ENCODE results near the gene LILRA2. TPM values are rescaled to one million over a fixed set of nuclear protein-coding genes. Genes with fewer than 3 reads are reported as not detected.
A peak's percentile ranks its signal among the peaks of the same experiment; 100 is the strongest.

The LILRA2 gene
- total RNA-seq, 5 donors from 2014 or later (not counting 1 experiment from before 2014, with no cell fraction given), result 0.16 to 0.47 (median 0.37) TPM; not detected in 1

GRCh38 chr19:54551293-54551692 is 22.3 kb upstream of the LILRA2 start:
- H3K9me3 ChIP-seq, result no peaks in the 10 kb centered on the region
- H3K27me3 ChIP-seq (replicated peaks in 1 of 2; ENCODE audit: control insufficient read depth in 2 of 2, extremely low read depth in 1 of 2, insufficient read depth in 2 of 2, low read length in 1 of 2), result peaks cover 2 to 38% of the 10 kb centered on the region in 2 experiments
- H3K27ac ChIP-seq (ENCODE audit: low read length), result no peak overlapping the region
- no peaks in the 10 kb centered on the region for H3K36me3 ChIP-seq (ENCODE audit: control insufficient read depth in 2 of 2, extremely low read depth in 1 of 2, insufficient read depth in 1 of 2, low read length in 1 of 2)
- POLR2A ChIA-PET, result no interaction called here
- 40% methylated on average over 1 of the region's 6 CpGs for WGBS (ENCODE audit: insufficient coverage)
- no peaks in the 10 kb centered on the region for H3K36me3 Mint-ChIP-seq
- CTCF ChIA-PET, result no interaction called here
- H3K9me3 Mint-ChIP-seq, result peaks cover 0 to 5% (median 0%) of the 10 kb centered on the region in 3 donors
- DNase-seq (peak in 25 of 35 experiments; percentile 8 to 71 (median 35)), ATAC-seq (replicated peaks in 1 of 4) (peak in 2 of 4 experiments; percentile 52)
- H3K4me1 ChIP-seq (ENCODE audit: control insufficient read depth in 1 of 2, extremely low read depth in 1 of 2, insufficient read depth in 2 of 2, low read length in 2 of 2), result peaks cover 0 to 19% of the 10 kb centered on the region in 2 experiments
- H3K4me3 Mint-ChIP-seq, result no peak overlapping the region
- peaks cover 0 to 7% (median 3%) of the 10 kb centered on the region in 3 donors for H3K4me1 Mint-ChIP-seq
- H3K4me3 ChIP-seq (ENCODE audit: control insufficient read depth in 1 of 2, extremely low read depth in 1 of 2, low read length in 1 of 2), result no peak overlapping the region
- peaks cover 14 to 23% of the 10 kb centered on the region in 2 donors for H3K27me3 Mint-ChIP-seq
- H3K27ac Mint-ChIP-seq, result no peak overlapping the region

- Histone ChIP-seq H3K4me3 (ENCODE audit: control insufficient read depth in 1 of 2, extremely low read depth in 1 of 2, low read length in 1 of 2) (no peak overlapping the region), H3K27ac (ENCODE audit: low read length) (no peak overlapping the region)
- CTCF ChIA-PET, result no interaction called here
These were observed 21.4 kb upstream of the LILRA2 start for GRCh38 chr19:54551950-54552912.

GRCh38 chr19:54552913-54553310 is 20.7 kb upstream of the LILRA2 start:
- ChIA-PET POLR2A (interaction anchor here in 1 of 2 donors (0.7 kb wide), 1 partner anchor 1689 kb away, joined by 3 read pairs; no protein-coding TSS in a partner anchor), CTCF (no interaction called here)
- Histone ChIP-seq H3K4me1 (ENCODE audit: control insufficient read depth in 1 of 2, extremely low read depth in 1 of 2, insufficient read depth in 2 of 2, low read length in 2 of 2) (peaks cover 0 to 19% of the 10 kb centered on the region in 2 experiments), H3K36me3 (ENCODE audit: control insufficient read depth in 2 of 2, extremely low read depth in 1 of 2, insufficient read depth in 1 of 2, low read length in 1 of 2) (no peaks in the 10 kb centered on the region), H3K9me3 (no peaks in the 10 kb centered on the region), H3K4me3 (ENCODE audit: control insufficient read depth in 1 of 2, extremely low read depth in 1 of 2, low read length in 1 of 2) (no peak overlapping the region), H3K27me3 (replicated peaks in 1 of 2; ENCODE audit: control insufficient read depth in 2 of 2, extremely low read depth in 1 of 2, insufficient read depth in 2 of 2, low read length in 1 of 2) (peaks cover 2 to 38% of the 10 kb centered on the region in 2 experiments), H3K27ac (ENCODE audit: low read length) (no peak overlapping the region)
- ATAC-seq (replicated peaks in 1 of 4) (no peak), DNase-seq (no peak)
- peaks cover 0 to 7% (median 3%) of the 10 kb centered on the region in 3 donors for H3K4me1 Mint-ChIP-seq
- H3K36me3 Mint-ChIP-seq, result no peaks in the 10 kb centered on the region
- H3K9me3 Mint-ChIP-seq, result peaks cover 0 to 5% (median 0%) of the 10 kb centered on the region in 3 donors
- no peak overlapping the region for H3K27ac Mint-ChIP-seq
- no peak overlapping the region for H3K4me3 Mint-ChIP-seq
- WGBS (ENCODE audit: insufficient coverage), result 96% methylated on average over 15 of the region's 15 CpGs
- H3K27me3 Mint-ChIP-seq, result peaks cover 14 to 23% of the 10 kb centered on the region in 2 donors

More at GRCh38 chr19:54551950-54552912, 21.4 kb upstream of the LILRA2 start:
- peaks cover 14 to 23% of the 10 kb centered on the region in 2 donors for H3K27me3 Mint-ChIP-seq
- POLR2A ChIA-PET, result no interaction called here
- ATAC-seq (replicated peaks in 1 of 4) (no peak), DNase-seq (no peak)
- no peaks in the 10 kb centered on the region for H3K9me3 ChIP-seq
- 74% methylated on average over 18 of the region's 22 CpGs for WGBS (ENCODE audit: insufficient coverage)
- no peak overlapping the region for H3K4me3 Mint-ChIP-seq
- no peaks in the 10 kb centered on the region for H3K36me3 ChIP-seq (ENCODE audit: control insufficient read depth in 2 of 2, extremely low read depth in 1 of 2, insufficient read depth in 1 of 2, low read length in 1 of 2)
- H3K4me1 ChIP-seq (ENCODE audit: control insufficient read depth in 1 of 2, extremely low read depth in 1 of 2, insufficient read depth in 2 of 2, low read length in 2 of 2), result peaks cover 0 to 19% of the 10 kb centered on the region in 2 experiments
- H3K36me3 Mint-ChIP-seq, result no peaks in the 10 kb centered on the region
- peaks cover 2 to 38% of the 10 kb centered on the region in 2 experiments for H3K27me3 ChIP-seq (replicated peaks in 1 of 2; ENCODE audit: control insufficient read depth in 2 of 2, extremely low read depth in 1 of 2, insufficient read depth in 2 of 2, low read length in 1 of 2)
- H3K4me1 Mint-ChIP-seq, result peaks cover 0 to 7% (median 3%) of the 10 kb centered on the region in 3 donors
- H3K27ac Mint-ChIP-seq, result no peak overlapping the region
- H3K9me3 Mint-ChIP-seq, result peaks cover 0 to 5% (median 0%) of the 10 kb centered on the region in 3 donors

GRCh38 chr19:54554006-54554405 is 19.6 kb upstream of the LILRA2 start:
- Histone ChIP-seq H3K36me3 (ENCODE audit: control insufficient read depth in 2 of 2, extremely low read depth in 1 of 2, insufficient read depth in 1 of 2, low read length in 1 of 2) (no peaks in the 10 kb centered on the region), H3K27me3 (replicated peaks in 1 of 2; ENCODE audit: control insufficient read depth in 2 of 2, extremely low read depth in 1 of 2, insufficient read depth in 2 of 2, low read length in 1 of 2) (peaks cover 2 to 39% of the 10 kb centered on the region in 2 experiments), H3K9me3 (no peaks in the 10 kb centered on the region), H3K4me3 (ENCODE audit: control insufficient read depth in 1 of 2, extremely low read depth in 1 of 2, low read length in 1 of 2) (no peak overlapping the region), H3K4me1 (ENCODE audit: control insufficient read depth in 1 of 2, extremely low read depth in 1 of 2, insufficient read depth in 2 of 2, low read length in 2 of 2) (peaks cover 0 to 19% of the 10 kb centered on the region in 2 experiments), H3K27ac (ENCODE audit: low read length) (no peak overlapping the region)
- H3K9me3 Mint-ChIP-seq, result peaks cover 0 to 5% (median 0%) of the 10 kb centered on the region in 3 donors
- WGBS (ENCODE audit: insufficient coverage), result 94% methylated on average over 5 of the region's 10 CpGs
- no peak for ATAC-seq (replicated peaks in 1 of 4)
- ChIA-PET CTCF (no interaction called here), POLR2A (no interaction called here)
- H3K36me3 Mint-ChIP-seq, result no peaks in the 10 kb centered on the region
- DNase-seq, result no peak
- peaks cover 0 to 7% (median 3%) of the 10 kb centered on the region in 3 donors for H3K4me1 Mint-ChIP-seq
- H3K4me3 Mint-ChIP-seq, result no peak overlapping the region
- H3K27me3 Mint-ChIP-seq, result peaks cover 23 to 29% of the 10 kb centered on the region in 2 donors
- H3K27ac Mint-ChIP-seq, result no peak overlapping the region

- no peaks in the 10 kb centered on the region for H3K36me3 ChIP-seq (ENCODE audit: control insufficient read depth in 2 of 2, extremely low read depth in 1 of 2, insufficient read depth in 1 of 2, low read length in 1 of 2)
- Mint-ChIP-seq H3K36me3 (no peaks in the 10 kb centered on the region), H3K27me3 (peaks cover 26 to 27% of the 10 kb centered on the region in 2 donors), H3K9me3 (peaks cover 0 to 5% (median 0%) of the 10 kb centered on the region in 3 donors), H3K4me3 (no peak overlapping the region), H3K27ac (no peak overlapping the region), H3K4me1 (peaks cover 0 to 7% (median 3%) of the 10 kb centered on the region in 3 donors)
- WGBS (ENCODE audit: insufficient coverage), result 48% methylated on average over 14 of the region's 16 CpGs
- ChIA-PET CTCF (no interaction called here), POLR2A (no interaction called here)
- H3K4me3 ChIP-seq (ENCODE audit: control insufficient read depth in 1 of 2, extremely low read depth in 1 of 2, low read length in 1 of 2), result no peak overlapping the region
- H3K9me3 ChIP-seq, result no peaks in the 10 kb centered on the region
- no peak for ATAC-seq (replicated peaks in 1 of 4)
- H3K27ac ChIP-seq (ENCODE audit: low read length), result no peak overlapping the region
- peaks cover 0 to 18% of the 10 kb centered on the region in 2 experiments for H3K4me1 ChIP-seq (ENCODE audit: control insufficient read depth in 1 of 2, extremely low read depth in 1 of 2, insufficient read depth in 2 of 2, low read length in 2 of 2)
- peaks cover 2 to 32% of the 10 kb centered on the region in 2 experiments for H3K27me3 ChIP-seq (replicated peaks in 1 of 2; ENCODE audit: control insufficient read depth in 2 of 2, extremely low read depth in 1 of 2, insufficient read depth in 2 of 2, low read length in 1 of 2)
- no peak for DNase-seq
These were observed 18.7 kb upstream of the LILRA2 start for GRCh38 chr19:54554896-54555295.

GRCh38 chr19:54556194-54556593 is 17.4 kb upstream of the LILRA2 start:
- Mint-ChIP-seq H3K27ac (no peak overlapping the region), H3K36me3 (no peaks in the 10 kb centered on the region), H3K4me1 (peaks cover 0 to 5% (median 3%) of the 10 kb centered on the region in 3 donors), H3K4me3 (no peak overlapping the region), H3K9me3 (peaks cover 0 to 5% (median 0%) of the 10 kb centered on the region in 3 donors), H3K27me3 (peaks cover 27 to 31% of the 10 kb centered on the region in 2 donors)
- Histone ChIP-seq H3K27me3 (replicated peaks in 1 of 2; ENCODE audit: control insufficient read depth in 2 of 2, extremely low read depth in 1 of 2, insufficient read depth in 2 of 2, low read length in 1 of 2) (peaks cover 2 to 30% of the 10 kb centered on the region in 2 experiments), H3K9me3 (no peaks in the 10 kb centered on the region), H3K36me3 (ENCODE audit: control insufficient read depth in 2 of 2, extremely low read depth in 1 of 2, insufficient read depth in 1 of 2, low read length in 1 of 2) (no peaks in the 10 kb centered on the region), H3K4me1 (ENCODE audit: control insufficient read depth in 1 of 2, extremely low read depth in 1 of 2, insufficient read depth in 2 of 2, low read length in 2 of 2) (peaks cover 0 to 6% of the 10 kb centered on the region in 2 experiments), H3K4me3 (ENCODE audit: control insufficient read depth in 1 of 2, extremely low read depth in 1 of 2, low read length in 1 of 2) (no peak overlapping the region), H3K27ac (ENCODE audit: low read length) (no peak overlapping the region)
- DNase-seq, result no peak
- CTCF ChIA-PET, result no interaction called here
- no CpG with 5 or more reads among the region's 1 CpG for WGBS (ENCODE audit: insufficient coverage)
- ATAC-seq (replicated peaks in 1 of 4), result no peak
- POLR2A ChIA-PET, result no interaction called here
